ENCODE data around the gene MAB21L3. TPM values are rescaled to one million over a fixed set of nuclear protein-coding genes. Genes with fewer than 3 reads are reported as not detected.

The MAB21L3 gene
- total RNA-seq, result not detected

DNA sequence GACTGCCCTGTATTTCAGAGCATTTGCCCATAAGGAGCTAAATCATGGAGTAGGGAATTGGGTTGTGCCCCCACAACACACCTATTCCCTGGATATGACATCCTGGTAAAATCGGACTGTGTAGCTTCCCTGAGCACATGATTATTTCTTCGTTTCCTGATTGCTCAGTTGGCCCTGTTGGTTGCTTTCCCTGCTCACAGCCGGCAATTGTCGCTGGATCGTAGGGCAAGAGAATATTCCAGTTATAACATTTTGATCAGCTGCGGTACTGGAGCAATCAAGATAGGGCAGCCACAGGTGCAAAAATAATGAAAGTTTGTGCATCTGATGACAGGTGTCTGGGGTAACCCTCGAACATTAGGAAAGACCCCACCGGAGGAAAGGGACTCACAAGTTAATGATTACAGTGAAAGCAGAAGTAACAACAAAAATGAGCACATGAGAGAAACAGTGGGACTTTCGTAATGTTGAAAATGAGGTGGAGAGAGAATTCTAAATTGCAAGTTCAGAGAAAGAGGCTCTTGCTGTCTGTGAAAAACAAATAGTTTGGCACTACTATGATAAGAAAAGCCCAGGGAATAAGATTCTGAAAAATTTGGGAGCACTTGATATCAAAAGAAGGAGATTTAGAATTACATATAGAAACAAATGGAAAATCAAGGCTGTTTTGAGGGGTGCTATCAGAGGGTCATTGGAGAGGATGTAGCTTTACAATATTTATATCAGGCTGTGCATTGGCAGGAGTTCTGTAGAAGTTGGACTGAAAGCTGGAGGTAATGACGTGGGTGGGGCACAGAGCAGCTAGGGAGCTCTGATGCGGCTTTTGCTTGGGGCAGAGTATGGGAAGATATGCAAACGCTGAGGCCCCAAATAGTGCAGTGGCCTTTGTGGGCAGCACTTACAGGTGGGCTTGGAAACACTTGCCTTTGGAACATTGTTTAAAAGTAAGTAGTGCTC lies at the start of gene MAB21L3:
Gene MAB21L3, plus strand, starts transcription at position 833 of the 957 bp plus-strand sequence. CDS start 1,217 bp downstream, outside the sequence.
- ATAC-seq, result no peak
- H3K9me3 Mint-ChIP-seq, result no peaks in the 10 kb centered on the region
- H3K4me3 Mint-ChIP-seq, result no peak within 1 kb of the TSS
- peaks cover 11% of the 10 kb centered on the region for H3K27me3 Mint-ChIP-seq (ENCODE audit: low read depth)
- no peaks in the 10 kb centered on the region for H3K36me3 Mint-ChIP-seq (ENCODE audit: insufficient read depth)
- DNase-seq, result no peak
- H3K4me1 Mint-ChIP-seq (ENCODE audit: low read depth), result no peaks in the 10 kb centered on the region

GRCh38 chr1:116062201-116062600 lies 49.0 kb upstream of the MAB21L3 start:
- ATAC-seq (no peak), DNase-seq (no peak)
- Mint-ChIP-seq H3K4me3 (no peak overlapping the region), H3K4me1 (ENCODE audit: low read depth) (no peaks in the 10 kb centered on the region), H3K36me3 (ENCODE audit: insufficient read depth) (no peaks in the 10 kb centered on the region), H3K27me3 (ENCODE audit: low read depth) (peaks cover 2% of the 10 kb centered on the region), H3K9me3 (peaks cover 9% of the 10 kb centered on the region)

GRCh38 chr1:116064616-116065015 lies 46.6 kb upstream of the MAB21L3 start:
- H3K27me3 Mint-ChIP-seq (ENCODE audit: low read depth), result peaks cover 11% of the 10 kb centered on the region
- DNase-seq (no peak), ATAC-seq (no peak)
- H3K9me3 Mint-ChIP-seq, result no peaks in the 10 kb centered on the region
- no peaks in the 10 kb centered on the region for H3K4me1 Mint-ChIP-seq (ENCODE audit: low read depth)
- no peak overlapping the region for H3K4me3 Mint-ChIP-seq
- H3K36me3 Mint-ChIP-seq (ENCODE audit: insufficient read depth), result no peaks in the 10 kb centered on the region

- no peaks in the 10 kb centered on the region for H3K36me3 Mint-ChIP-seq (ENCODE audit: insufficient read depth)
- no peaks in the 10 kb centered on the region for H3K4me1 Mint-ChIP-seq (ENCODE audit: low read depth)
- no peak for DNase-seq
- H3K9me3 Mint-ChIP-seq, result no peaks in the 10 kb centered on the region
- peaks cover 11% of the 10 kb centered on the region for H3K27me3 Mint-ChIP-seq (ENCODE audit: low read depth)
- no peak overlapping the region for H3K4me3 Mint-ChIP-seq
- no peak for ATAC-seq
Observed at GRCh38 chr1:116066868-116067565, 44.2 kb upstream of the MAB21L3 start.

DNA sequence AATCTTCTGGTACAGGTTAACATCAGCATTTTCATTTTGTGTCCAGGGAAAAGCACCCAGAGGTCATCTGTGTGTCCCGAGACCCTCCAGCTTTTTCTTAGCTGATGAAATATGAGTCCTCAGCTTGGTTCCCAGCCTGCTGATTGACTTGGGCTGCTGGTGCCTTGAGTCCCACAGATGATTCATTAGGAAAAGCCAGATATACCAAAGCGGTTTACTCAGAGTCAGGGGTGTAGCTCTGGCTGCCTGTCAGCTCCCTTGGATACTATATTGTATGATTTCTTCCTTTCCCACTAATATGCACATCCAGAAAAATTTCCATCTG lies 43.7 kb upstream of the MAB21L3 start:
- Mint-ChIP-seq H3K4me3 (no peak overlapping the region), H3K4me1 (ENCODE audit: low read depth) (no peaks in the 10 kb centered on the region), H3K27me3 (ENCODE audit: low read depth) (peaks cover 11% of the 10 kb centered on the region), H3K9me3 (no peaks in the 10 kb centered on the region), H3K36me3 (ENCODE audit: insufficient read depth) (no peaks in the 10 kb centered on the region)
- DNase-seq, result no peak
- no peak for ATAC-seq

GRCh38 chr1:116075575-116075974 lies 35.6 kb upstream of the MAB21L3 start:
- H3K9me3 Mint-ChIP-seq, result no peaks in the 10 kb centered on the region
- no peaks in the 10 kb centered on the region for H3K4me1 Mint-ChIP-seq (ENCODE audit: low read depth)
- H3K4me3 Mint-ChIP-seq, result no peak overlapping the region
- no peaks in the 10 kb centered on the region for H3K36me3 Mint-ChIP-seq (ENCODE audit: insufficient read depth)
- ATAC-seq (no peak), DNase-seq (no peak)
- H3K27me3 Mint-ChIP-seq (ENCODE audit: low read depth), result peaks cover under 1% of the 10 kb centered on the region

DNA sequence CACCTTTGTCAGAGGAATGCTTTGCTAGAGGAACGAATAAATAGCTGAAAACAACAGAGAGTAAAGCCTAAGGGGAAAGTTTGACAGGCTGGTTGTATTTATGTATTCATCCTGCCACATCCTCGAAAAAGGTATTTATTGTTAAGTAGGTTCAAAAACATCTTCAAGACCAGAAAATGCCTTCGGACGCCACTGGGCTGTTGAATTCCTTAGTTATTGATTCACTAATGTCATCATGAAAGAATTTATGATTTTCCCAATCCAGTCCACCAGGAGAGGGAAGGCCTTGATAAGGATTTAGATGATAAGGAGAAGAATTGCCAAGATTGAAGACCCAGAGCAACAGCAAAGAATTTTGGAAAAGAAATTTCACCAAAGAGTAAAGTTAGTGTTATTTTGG lies 35.2 kb upstream of the MAB21L3 start:
- Mint-ChIP-seq H3K27me3 (ENCODE audit: low read depth) (peaks cover 3% of the 10 kb centered on the region), H3K9me3 (no peaks in the 10 kb centered on the region), H3K36me3 (ENCODE audit: insufficient read depth) (no peaks in the 10 kb centered on the region), H3K4me1 (ENCODE audit: low read depth) (no peaks in the 10 kb centered on the region), H3K4me3 (no peak overlapping the region)
- no peak for DNase-seq
- ATAC-seq, result no peak

DNA sequence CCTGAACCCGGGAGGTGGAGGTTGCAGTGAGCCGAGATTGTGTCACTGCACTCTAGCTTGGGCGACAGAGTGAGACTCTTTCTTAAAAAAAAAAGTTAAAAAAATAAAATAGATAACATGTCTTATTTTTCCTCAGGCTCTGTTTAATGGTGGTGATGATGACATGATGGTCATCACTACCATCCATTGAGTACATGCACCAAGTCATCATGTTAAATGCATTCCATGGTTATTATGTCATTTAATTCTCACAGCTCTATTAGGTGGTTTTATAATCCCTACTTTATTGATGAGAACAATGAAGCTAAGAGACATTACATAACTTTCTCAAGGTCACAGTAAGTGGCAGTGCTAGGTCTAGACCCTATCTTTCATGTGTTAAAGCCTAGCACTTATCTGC lies 34.4 kb upstream of the MAB21L3 start:
- Mint-ChIP-seq H3K27me3 (ENCODE audit: low read depth) (peaks cover 3% of the 10 kb centered on the region), H3K9me3 (no peaks in the 10 kb centered on the region), H3K4me1 (ENCODE audit: low read depth) (no peaks in the 10 kb centered on the region), H3K4me3 (no peak overlapping the region), H3K36me3 (ENCODE audit: insufficient read depth) (no peaks in the 10 kb centered on the region)
- DNase-seq, result no peak
- ATAC-seq, result no peak

GRCh38 chr1:116078699-116079223 lies 32.4 kb upstream of the MAB21L3 start:
- H3K4me1 Mint-ChIP-seq (ENCODE audit: low read depth), result no peaks in the 10 kb centered on the region
- H3K4me3 Mint-ChIP-seq, result no peak overlapping the region
- H3K9me3 Mint-ChIP-seq, result no peaks in the 10 kb centered on the region
- no peaks in the 10 kb centered on the region for H3K36me3 Mint-ChIP-seq (ENCODE audit: insufficient read depth)
- peaks cover 4% of the 10 kb centered on the region for H3K27me3 Mint-ChIP-seq (ENCODE audit: low read depth)
- ATAC-seq (no peak), DNase-seq (no peak)

GRCh38 chr1:116087628-116088027 lies 23.6 kb upstream of the MAB21L3 start:
- no peak for DNase-seq
- peaks cover 7% of the 10 kb centered on the region for H3K36me3 Mint-ChIP-seq (ENCODE audit: insufficient read depth)
- peaks cover 25% of the 10 kb centered on the region for H3K9me3 Mint-ChIP-seq
- no peak overlapping the region for H3K4me3 Mint-ChIP-seq
- no peak for ATAC-seq
- no peaks in the 10 kb centered on the region for H3K4me1 Mint-ChIP-seq (ENCODE audit: low read depth)
- peaks cover 29% of the 10 kb centered on the region for H3K27me3 Mint-ChIP-seq (ENCODE audit: low read depth)

- no peak for ATAC-seq
- H3K4me1 Mint-ChIP-seq (ENCODE audit: low read depth), result no peaks in the 10 kb centered on the region
- no peak for DNase-seq
- H3K27me3 Mint-ChIP-seq (ENCODE audit: low read depth), result peaks cover 38% of the 10 kb centered on the region
- no peak overlapping the region for H3K4me3 Mint-ChIP-seq
- peaks cover 27% of the 10 kb centered on the region for H3K9me3 Mint-ChIP-seq
- H3K36me3 Mint-ChIP-seq (ENCODE audit: insufficient read depth), result peaks cover 7% of the 10 kb centered on the region
Observed at GRCh38 chr1:116089870-116090269, 21.3 kb upstream of the MAB21L3 start.

GRCh38 chr1:116091083-116091482 lies 20.1 kb upstream of the MAB21L3 start:
- DNase-seq (no peak), ATAC-seq (no peak)
- Mint-ChIP-seq H3K36me3 (ENCODE audit: insufficient read depth) (peaks cover 7% of the 10 kb centered on the region), H3K4me3 (no peak overlapping the region), H3K9me3 (peaks cover 32% of the 10 kb centered on the region), H3K27me3 (ENCODE audit: low read depth) (peaks cover 37% of the 10 kb centered on the region), H3K4me1 (ENCODE audit: low read depth) (no peaks in the 10 kb centered on the region)

DNA sequence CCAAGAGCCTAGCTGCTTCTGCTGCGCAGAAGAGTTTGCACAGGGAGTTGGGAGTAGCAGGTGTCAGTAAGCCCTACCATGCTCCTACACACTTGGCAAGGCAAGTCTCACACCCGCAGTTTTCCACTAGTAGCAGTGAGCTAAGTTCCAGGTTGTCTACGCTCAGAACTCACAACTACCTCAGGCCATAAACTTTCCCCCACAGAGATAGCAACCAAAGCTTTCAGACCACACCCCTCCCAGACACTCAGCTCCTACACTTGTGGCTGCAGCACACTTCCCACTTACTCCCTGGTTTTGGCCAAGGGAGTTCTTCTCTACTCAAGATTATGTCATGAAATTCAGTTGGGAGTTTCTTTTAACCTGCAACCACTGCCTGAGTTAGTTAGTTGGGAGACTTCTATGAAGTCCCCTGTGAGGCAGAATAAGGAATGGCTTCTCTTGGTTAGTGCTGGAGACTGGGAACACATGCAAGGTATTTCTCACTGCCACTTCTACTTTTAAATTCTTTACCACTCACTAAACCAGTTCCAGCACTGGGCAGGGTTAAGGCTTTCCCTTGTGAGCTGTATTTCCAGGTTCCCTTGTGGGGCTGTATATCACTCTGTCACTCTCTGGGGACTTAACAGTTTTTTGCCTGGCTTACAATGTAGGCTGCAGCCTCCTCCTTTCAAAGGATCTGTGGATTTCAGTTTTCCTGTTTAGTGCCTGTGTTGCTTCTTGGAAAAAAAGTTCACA lies 18.3 kb upstream of the MAB21L3 start:
- Mint-ChIP-seq H3K27me3 (ENCODE audit: low read depth) (peaks cover 36% of the 10 kb centered on the region), H3K36me3 (ENCODE audit: insufficient read depth) (peaks cover 10% of the 10 kb centered on the region), H3K4me3 (no peak overlapping the region), H3K4me1 (ENCODE audit: low read depth) (no peaks in the 10 kb centered on the region), H3K9me3 (peaks cover 36% of the 10 kb centered on the region)
- ATAC-seq, result no peak
- no peak for DNase-seq

DNA sequence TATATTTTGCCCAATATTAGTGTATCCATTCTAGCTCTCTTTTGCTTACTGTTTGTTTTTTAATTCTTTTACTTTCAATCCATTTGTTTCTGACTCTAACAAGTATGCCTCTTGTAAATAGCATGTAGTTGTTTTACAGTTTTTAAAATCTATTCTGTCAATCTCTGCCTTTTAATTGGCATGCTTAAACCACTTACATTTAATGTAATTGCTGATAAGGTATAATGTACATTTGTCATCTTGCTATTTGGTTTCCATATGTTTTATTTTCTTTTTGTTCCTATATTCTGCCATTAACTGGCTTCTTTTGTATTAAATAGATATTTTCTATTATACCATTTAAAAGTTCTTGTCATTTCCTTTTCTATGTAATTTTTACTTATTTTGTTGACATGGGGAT lies 16.2 kb upstream of the MAB21L3 start:
- ATAC-seq (no peak), DNase-seq (no peak)
- peaks cover 3% of the 10 kb centered on the region for H3K36me3 Mint-ChIP-seq (ENCODE audit: insufficient read depth)
- H3K27me3 Mint-ChIP-seq (ENCODE audit: low read depth), result peaks cover 24% of the 10 kb centered on the region
- peaks cover 19% of the 10 kb centered on the region for H3K9me3 Mint-ChIP-seq
- no peak overlapping the region for H3K4me3 Mint-ChIP-seq
- no peaks in the 10 kb centered on the region for H3K4me1 Mint-ChIP-seq (ENCODE audit: low read depth)

Measured in activated T-cell treated with anti-CD3 and anti-CD28 coated beads, Interleukin-2, amount 50 U/mL, for 4 hours (primary cell).